Gastroesophageal sphincter (tissue), 3 donors: ENCODE measurements around the gene CALR3.
"Not testable (repeated sequence)": the region's sequence is repeated elsewhere in the genome, so short reads cannot be mapped to it uniquely, and the experiment has no call there.

Source experiments
- POLR2A ChIP-seq, 2 donors: fragments of 450-650 bp; IDR thresholded peaks; one replicate each; pipeline ENCODE4 v1.6.1; 2017; ENCODE audit warnings: antibody characterized with exemption in 2 of 2, mild to moderate bottlenecking in 2 of 2, moderate library complexity in 1 of 2
- TF ChIP-seq, protein P1 (sequence below), 4 experiments: fragments of 200-600 bp in 2 of 4; fragments of 450-650 bp in 2 of 4; sonication (generic) in 1 of 4; IDR thresholded peaks; one replicate each; pipeline ENCODE4 v1.5.1; 2017 to 2019; ENCODE audit warnings: antibody characterized with exemption in 4 of 4, mild to moderate bottlenecking in 2 of 4, moderate library complexity in 2 of 4

DNA sequence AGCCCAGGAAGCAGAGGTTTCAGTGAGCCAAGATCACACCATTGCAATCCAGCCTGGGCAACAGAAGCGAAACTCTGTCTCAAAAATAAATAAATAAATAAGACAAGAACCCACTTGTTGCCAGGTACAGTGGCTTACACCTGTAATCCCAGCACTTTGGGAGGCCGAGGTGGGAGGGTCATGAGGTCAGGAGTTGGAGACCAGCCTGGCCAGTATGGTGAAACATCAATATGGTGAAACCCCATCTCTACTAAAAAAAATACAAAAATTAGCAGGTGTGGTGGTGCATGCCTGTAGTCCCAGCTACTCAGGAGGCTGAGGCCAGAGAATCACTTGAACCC is 23.4 kb downstream of the CALR3 start:
- TF ChIP-seq, protein P1, sequence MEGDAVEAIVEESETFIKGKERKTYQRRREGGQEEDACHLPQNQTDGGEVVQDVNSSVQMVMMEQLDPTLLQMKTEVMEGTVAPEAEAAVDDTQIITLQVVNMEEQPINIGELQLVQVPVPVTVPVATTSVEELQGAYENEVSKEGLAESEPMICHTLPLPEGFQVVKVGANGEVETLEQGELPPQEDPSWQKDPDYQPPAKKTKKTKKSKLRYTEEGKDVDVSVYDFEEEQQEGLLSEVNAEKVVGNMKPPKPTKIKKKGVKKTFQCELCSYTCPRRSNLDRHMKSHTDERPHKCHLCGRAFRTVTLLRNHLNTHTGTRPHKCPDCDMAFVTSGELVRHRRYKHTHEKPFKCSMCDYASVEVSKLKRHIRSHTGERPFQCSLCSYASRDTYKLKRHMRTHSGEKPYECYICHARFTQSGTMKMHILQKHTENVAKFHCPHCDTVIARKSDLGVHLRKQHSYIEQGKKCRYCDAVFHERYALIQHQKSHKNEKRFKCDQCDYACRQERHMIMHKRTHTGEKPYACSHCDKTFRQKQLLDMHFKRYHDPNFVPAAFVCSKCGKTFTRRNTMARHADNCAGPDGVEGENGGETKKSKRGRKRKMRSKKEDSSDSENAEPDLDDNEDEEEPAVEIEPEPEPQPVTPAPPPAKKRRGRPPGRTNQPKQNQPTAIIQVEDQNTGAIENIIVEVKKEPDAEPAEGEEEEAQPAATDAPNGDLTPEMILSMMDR (IDR thresholded peaks at IDR 0.05), result not testable (repeated sequence)
- TF ChIP-seq POLR2A (IDR thresholded peaks at IDR 0.05), result not testable (repeated sequence)
